NCI-H128 (cell line): ENCODE measurements around the gene IPPK.

Source experiments
- DNase-seq: peaks from one replicate; lab custom pipeline; 2025; ENCODE audit not compliant: unreplicated experiment; lab: John Stamatoyannopoulos, UW

Gene IPPK

GRCh38 chr9:92615790-92616189 lies 54.1 kb downstream of the IPPK start:
- DNase-seq, result no peak

- no peak for DNase-seq
Observed at GRCh38 chr9:92614763-92615461, 55.0 kb downstream of the IPPK start.

GRCh38 chr9:92614123-92614510 lies 55.8 kb downstream of the IPPK start:
- DNase-seq, result no peak

GRCh38 chr9:92613268-92614122 lies 56.4 kb downstream of the IPPK start:
- DNase-seq, result no peak

GRCh38 chr9:92612816-92613215 lies 57.1 kb downstream of the IPPK start:
- no peak for DNase-seq

GRCh38 chr9:92612292-92612691 lies 57.6 kb downstream of the IPPK start:
- no peak for DNase-seq

- DNase-seq, result no peak
Observed at GRCh38 chr9:92611621-92612285, 58.2 kb downstream of the IPPK start.

- DNase-seq, result no peak
Observed at GRCh38 chr9:92610470-92611420, 59.2 kb downstream of the IPPK start.

- DNase-seq, result peak; percentile 59
Observed at GRCh38 chr9:92608909-92609445, 61.0 kb downstream of the IPPK start.

- no peak for DNase-seq
Observed at GRCh38 chr9:92608241-92608908, 61.6 kb downstream of the IPPK start.

- peak; percentile 71 for DNase-seq
Observed at GRCh38 chr9:92607773-92608172, 62.2 kb downstream of the IPPK start.

- no peak for DNase-seq
Observed at GRCh38 chr9:92607088-92607487, 62.8 kb downstream of the IPPK start.

GRCh38 chr9:92605224-92605623 lies 64.7 kb downstream of the IPPK start:
- no peak for DNase-seq

GRCh38 chr9:92603990-92604389 lies 65.9 kb downstream of the IPPK start:
- DNase-seq, result no peak

- DNase-seq, result no peak
Observed at GRCh38 chr9:92603100-92603499, 66.8 kb downstream of the IPPK start.

GRCh38 chr9:92602413-92602812 lies 67.5 kb downstream of the IPPK start:
- DNase-seq, result no peak

- no peak for DNase-seq
Observed at GRCh38 chr9:92601451-92601850, 68.5 kb downstream of the IPPK start.

GRCh38 chr9:92600462-92601261 lies 69.3 kb downstream of the IPPK start:
- DNase-seq, result no peak

GRCh38 chr9:92599938-92600461 lies 69.9 kb downstream of the IPPK start:
- DNase-seq, result no peak
